Activated naive CD4-positive, alpha-beta T cell treated with anti-CD3 and anti-CD28 coated beads, Interleukin-2, amount 50 U/mL, for 24 hours (primary cell): ENCODE data around the gene MAP3K19.
A peak's percentile ranks its signal among the peaks of the same experiment; 100 is the strongest.

Experiments used
- H3K27ac Mint-ChIP-seq: one replicate; pipeline ENCODE4 v1.8.0; 2021; ENCODE audit warnings: mild to moderate bottlenecking, mixed read lengths
- H3K27me3 Mint-ChIP-seq: one replicate; pipeline ENCODE4 v1.8.0; 2021; ENCODE audit warnings: mixed read lengths
- H3K36me3 Mint-ChIP-seq: one replicate; pipeline ENCODE4 v1.8.0; 2021; ENCODE audit warnings: mixed read lengths
- H3K4me1 Mint-ChIP-seq: one replicate; pipeline ENCODE4 v1.8.0; 2021; ENCODE audit warnings: mixed read lengths
- H3K4me3 Mint-ChIP-seq: one replicate; pipeline ENCODE4 v1.8.0; 2021; ENCODE audit warnings: mild to moderate bottlenecking, mixed read lengths
- H3K9me3 Mint-ChIP-seq: one replicate; pipeline ENCODE4 v1.8.0; 2021; ENCODE audit warnings: mixed read lengths

The MAP3K19 gene

GRCh38 chr2:135023886-135024485, 23.3 kb downstream of the MAP3K19 start:
- H3K27me3 Mint-ChIP-seq: no peaks in the 10 kb centered on the region
- no peaks in the 10 kb centered on the region for H3K9me3 Mint-ChIP-seq
- H3K4me3 Mint-ChIP-seq: no peak overlapping the region
- peaks cover 22% of the 10 kb centered on the region for H3K4me1 Mint-ChIP-seq
- H3K36me3 Mint-ChIP-seq: no peaks in the 10 kb centered on the region
- H3K27ac Mint-ChIP-seq: no peak overlapping the region

DNA sequence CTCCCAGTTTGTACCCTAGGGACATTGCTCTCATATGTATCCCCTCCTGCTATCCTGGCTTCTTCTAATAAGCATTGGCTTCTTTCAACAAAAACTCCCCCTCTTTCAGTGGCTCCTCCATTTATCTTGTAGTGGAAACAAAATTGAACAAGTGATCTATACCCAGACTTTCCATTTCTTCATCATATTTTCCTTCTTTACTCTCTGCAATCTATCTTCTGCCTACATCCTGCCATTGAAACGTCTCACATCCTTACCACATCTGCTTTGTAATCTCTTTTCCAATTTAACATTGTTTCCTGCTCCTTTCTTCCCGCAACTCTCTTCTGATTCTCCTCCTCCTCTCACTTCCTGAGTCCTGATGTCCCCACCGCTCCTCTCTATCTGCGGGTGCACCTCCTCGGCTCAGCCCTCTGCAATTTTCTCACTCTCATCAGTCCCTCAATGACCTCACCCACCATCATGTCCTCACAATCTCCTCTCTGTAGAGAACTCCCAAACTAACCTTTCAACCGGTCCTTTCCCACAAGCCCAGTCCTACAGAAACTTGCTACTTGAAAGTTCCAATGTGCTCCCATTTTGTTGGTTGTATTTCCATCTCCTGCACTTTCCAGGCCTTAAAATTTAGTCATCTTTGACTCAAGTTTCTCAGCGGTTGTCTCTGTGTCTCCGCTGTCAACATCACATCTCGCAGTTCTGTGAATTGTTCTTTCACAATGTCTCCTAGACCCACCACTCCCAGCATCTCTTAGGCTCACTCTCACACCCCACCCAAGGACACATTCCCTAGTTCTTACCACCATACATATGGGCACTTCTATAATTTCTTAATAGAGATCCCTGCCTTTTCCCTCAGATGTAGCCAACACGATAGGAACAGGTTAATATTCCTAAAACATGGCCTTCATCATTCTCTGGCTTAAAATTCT, 24.0 kb downstream of the MAP3K19 start:
- Mint-ChIP-seq H3K27me3 (no peaks in the 10 kb centered on the region), H3K4me1 (peaks cover 22% of the 10 kb centered on the region), H3K27ac (peak overlapping the region; percentile 60), H3K4me3 (no peak overlapping the region), H3K36me3 (no peaks in the 10 kb centered on the region), H3K9me3 (no peaks in the 10 kb centered on the region)

GRCh38 chr2:135021618-135022017, 25.6 kb downstream of the MAP3K19 start:
- Mint-ChIP-seq H3K36me3 (peaks cover 1% of the 10 kb centered on the region), H3K9me3 (peaks cover 5% of the 10 kb centered on the region), H3K4me3 (no peak overlapping the region), H3K27me3 (no peaks in the 10 kb centered on the region), H3K27ac (peak overlapping the region; percentile 3), H3K4me1 (peaks cover 22% of the 10 kb centered on the region)

GRCh38 chr2:135011633-135012032, 35.6 kb downstream of the MAP3K19 start:
- H3K4me3 Mint-ChIP-seq: no peak overlapping the region
- H3K9me3 Mint-ChIP-seq: peaks cover under 1% of the 10 kb centered on the region
- H3K4me1 Mint-ChIP-seq: no peaks in the 10 kb centered on the region
- H3K36me3 Mint-ChIP-seq: no peaks in the 10 kb centered on the region
- H3K27me3 Mint-ChIP-seq: no peaks in the 10 kb centered on the region
- H3K27ac Mint-ChIP-seq: no peak overlapping the region

DNA sequence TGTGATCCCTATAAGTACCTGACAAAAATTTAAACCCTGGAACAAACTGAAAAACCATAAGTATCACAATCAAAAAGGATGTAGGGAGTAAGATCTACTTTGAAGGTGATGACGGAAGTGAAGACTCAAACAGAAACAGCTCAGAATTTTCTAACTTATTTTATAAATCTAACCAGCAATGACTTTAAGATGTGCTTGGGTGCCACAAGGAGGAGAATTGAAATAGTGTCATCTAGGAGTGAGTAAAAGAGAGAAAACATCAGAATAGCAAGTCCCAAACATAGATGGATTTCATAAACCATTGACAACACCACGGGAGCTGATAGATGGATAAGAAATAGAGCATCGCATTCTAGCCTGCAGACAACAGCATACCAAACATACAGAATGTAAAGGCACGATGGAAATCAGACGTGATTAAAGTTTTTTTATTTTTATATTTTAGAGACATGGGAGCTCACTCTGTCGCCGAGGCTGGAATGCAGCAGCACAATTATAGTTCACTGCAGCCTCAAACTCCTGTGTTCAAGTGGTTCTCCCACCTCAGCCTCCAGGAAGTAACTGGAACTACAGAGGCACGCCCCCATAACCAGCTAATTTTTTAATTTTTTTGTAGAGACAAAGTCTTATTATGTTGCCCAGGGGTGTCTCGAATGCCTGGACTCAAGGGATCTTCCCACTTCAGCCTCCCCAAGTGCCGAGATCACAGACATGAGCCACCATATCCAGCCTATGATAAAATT, 36.9 kb downstream of the MAP3K19 start:
- Mint-ChIP-seq H3K9me3 (no peaks in the 10 kb centered on the region), H3K4me1 (no peaks in the 10 kb centered on the region), H3K27ac (no peak overlapping the region), H3K36me3 (no peaks in the 10 kb centered on the region), H3K27me3 (no peaks in the 10 kb centered on the region), H3K4me3 (no peak overlapping the region)

DNA sequence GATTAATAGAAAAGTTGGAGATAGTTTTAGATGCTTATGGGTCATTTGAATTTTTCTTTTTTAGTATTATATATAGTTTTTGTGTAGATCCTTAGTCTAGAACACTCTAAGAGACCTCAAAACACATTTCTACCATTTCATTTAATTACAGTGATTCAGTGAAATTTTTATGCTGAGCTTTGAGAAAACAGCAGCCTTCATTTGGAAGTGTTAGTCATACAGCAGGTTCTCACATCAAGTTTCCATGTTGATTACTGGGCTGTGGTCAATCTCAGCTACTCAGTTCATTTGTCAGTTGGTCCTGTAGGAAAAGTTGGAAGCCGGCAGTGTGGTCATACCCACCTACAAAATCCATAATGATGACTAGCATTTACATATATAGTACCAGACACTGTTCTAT, 37.9 kb downstream of the MAP3K19 start:
- H3K27me3 Mint-ChIP-seq: peaks cover under 1% of the 10 kb centered on the region
- no peak overlapping the region for H3K27ac Mint-ChIP-seq
- H3K36me3 Mint-ChIP-seq: no peaks in the 10 kb centered on the region
- no peak overlapping the region for H3K4me3 Mint-ChIP-seq
- no peaks in the 10 kb centered on the region for H3K9me3 Mint-ChIP-seq
- peaks cover 3% of the 10 kb centered on the region for H3K4me1 Mint-ChIP-seq

DNA sequence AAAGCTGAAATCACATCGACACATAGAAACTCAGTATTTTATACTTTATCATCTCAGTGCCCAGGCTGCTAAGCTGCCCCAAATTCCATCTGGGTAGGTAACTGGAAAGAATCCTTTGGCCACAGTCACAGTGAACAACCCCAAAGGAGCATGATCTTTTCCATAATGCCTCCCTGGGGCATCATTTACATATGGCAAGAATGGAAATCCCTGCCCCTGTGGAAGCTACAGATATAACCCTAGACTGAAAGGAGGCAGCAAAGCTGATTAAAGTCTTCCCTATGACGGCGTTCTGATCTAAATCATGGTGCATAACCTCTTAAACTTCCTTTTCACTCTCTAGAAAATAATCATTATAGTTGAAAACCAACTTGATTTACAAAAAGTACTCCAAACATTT, 41.5 kb downstream of the MAP3K19 start:
- Mint-ChIP-seq H3K4me3 (no peak overlapping the region), H3K27ac (no peak overlapping the region), H3K36me3 (no peaks in the 10 kb centered on the region), H3K27me3 (peaks cover 2% of the 10 kb centered on the region), H3K9me3 (no peaks in the 10 kb centered on the region), H3K4me1 (peaks cover 6% of the 10 kb centered on the region)

DNA sequence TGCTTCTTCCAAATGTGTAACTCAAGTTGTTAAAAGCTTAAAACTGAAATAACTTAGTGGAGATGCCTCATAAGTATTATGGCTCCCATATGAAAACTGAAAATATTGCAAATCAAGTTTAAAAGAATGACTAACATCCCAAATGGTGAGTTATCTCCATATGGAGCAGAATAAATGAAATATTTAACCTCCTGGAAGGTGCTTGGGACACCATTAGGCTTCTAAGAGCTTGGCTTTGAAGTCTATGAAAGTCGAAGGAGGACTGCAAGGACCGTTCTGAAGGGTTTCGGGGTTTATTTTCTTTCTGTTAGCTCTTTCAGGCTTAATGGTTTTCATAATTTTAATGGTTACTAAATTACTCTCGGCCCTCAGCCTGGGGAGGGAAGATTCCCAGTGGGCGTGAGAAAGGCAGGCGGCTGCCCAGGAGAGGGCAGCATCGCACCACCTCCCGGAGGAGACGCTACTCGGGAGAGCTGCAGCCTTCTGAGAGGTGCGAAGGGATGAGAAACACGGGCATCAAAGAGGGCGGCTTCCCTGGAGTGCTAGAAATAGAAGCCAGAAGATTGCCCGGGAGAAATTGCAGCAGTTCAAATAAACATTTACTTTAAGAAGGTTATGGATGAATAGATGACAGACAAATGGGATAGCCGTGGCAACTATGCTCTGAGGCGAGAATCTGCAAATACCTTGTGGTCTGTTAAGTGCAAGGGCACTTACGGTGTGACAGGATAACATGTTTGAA, 43.1 kb downstream of the MAP3K19 start:
- H3K9me3 Mint-ChIP-seq: no peaks in the 10 kb centered on the region
- no peaks in the 10 kb centered on the region for H3K36me3 Mint-ChIP-seq
- no peak overlapping the region for H3K27ac Mint-ChIP-seq
- H3K4me3 Mint-ChIP-seq: peak overlapping the region; percentile 15
- peaks cover 6% of the 10 kb centered on the region for H3K4me1 Mint-ChIP-seq
- peaks cover 2% of the 10 kb centered on the region for H3K27me3 Mint-ChIP-seq

- Mint-ChIP-seq H3K27ac (no peak overlapping the region), H3K27me3 (peaks cover 2% of the 10 kb centered on the region), H3K9me3 (no peaks in the 10 kb centered on the region), H3K36me3 (no peaks in the 10 kb centered on the region), H3K4me1 (peaks cover 6% of the 10 kb centered on the region), H3K4me3 (no peak overlapping the region)
These were observed 44.4 kb downstream of the MAP3K19 start for GRCh38 chr2:135002836-135003235.

GRCh38 chr2:134999521-134999920, 47.7 kb downstream of the MAP3K19 start:
- no peaks in the 10 kb centered on the region for H3K9me3 Mint-ChIP-seq

DNA sequence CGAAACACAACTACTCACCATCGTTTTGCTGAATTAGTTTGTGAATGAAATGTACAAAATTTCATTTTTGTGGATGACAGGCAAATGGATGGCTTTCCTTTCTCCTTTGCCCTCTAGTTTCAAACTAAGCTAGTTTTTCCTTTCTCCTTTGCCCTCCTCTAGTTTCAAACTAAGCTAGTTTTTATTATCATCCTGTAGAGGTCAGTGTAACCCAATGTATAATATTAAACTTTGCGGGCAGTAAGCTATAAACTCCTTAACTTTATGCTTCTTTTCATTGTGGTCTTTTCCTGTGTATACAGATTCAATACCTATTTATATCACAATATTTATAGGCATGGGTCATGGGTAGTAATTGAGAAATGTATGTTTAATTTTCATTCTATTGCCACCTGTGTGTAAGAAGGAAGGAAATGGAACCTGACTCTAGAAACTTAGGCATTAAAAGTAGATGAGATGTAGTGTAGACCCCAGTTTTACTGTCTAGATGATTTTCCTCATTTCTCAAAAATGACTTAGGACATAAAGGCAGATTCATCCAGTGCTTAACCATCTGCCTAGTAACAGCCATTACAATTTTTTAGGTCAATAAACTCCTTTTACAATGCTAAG, 58.1 kb downstream of the MAP3K19 start:
- Mint-ChIP-seq H3K36me3 (no peaks in the 10 kb centered on the region), H3K4me3 (no peak overlapping the region), H3K27ac (no peak overlapping the region), H3K4me1 (no peaks in the 10 kb centered on the region), H3K9me3 (peaks cover 2% of the 10 kb centered on the region), H3K27me3 (peaks cover 2% of the 10 kb centered on the region)

More at GRCh38 chr2:134999521-134999920, 47.7 kb downstream of the MAP3K19 start:
- H3K36me3 Mint-ChIP-seq: no peaks in the 10 kb centered on the region
- H3K4me1 Mint-ChIP-seq: peaks cover 5% of the 10 kb centered on the region
- H3K27ac Mint-ChIP-seq: no peak overlapping the region
- peaks cover 2% of the 10 kb centered on the region for H3K27me3 Mint-ChIP-seq
- H3K4me3 Mint-ChIP-seq: no peak overlapping the region

DNA sequence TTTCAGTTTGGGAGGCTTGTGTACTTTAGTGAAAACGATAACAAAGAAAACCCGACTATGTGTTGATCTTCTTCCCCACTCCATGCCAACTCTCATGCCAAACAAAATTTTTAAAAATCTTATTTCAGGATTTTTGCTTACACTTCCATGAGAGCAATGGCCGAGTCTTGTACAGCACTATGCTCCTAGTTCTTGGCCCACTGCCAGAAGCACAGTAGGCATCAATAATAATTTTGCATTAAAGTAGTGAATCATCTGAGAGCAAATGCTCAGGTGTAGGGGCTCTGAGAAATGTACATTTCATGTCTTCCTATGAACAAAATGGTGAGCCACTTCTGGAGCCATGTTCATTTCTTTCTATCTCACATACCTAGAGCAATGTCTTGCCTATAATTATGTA, 62.2 kb downstream of the MAP3K19 start:
- Mint-ChIP-seq H3K27ac (no peak overlapping the region), H3K27me3 (no peaks in the 10 kb centered on the region), H3K4me3 (no peak overlapping the region), H3K36me3 (no peaks in the 10 kb centered on the region), H3K9me3 (peaks cover 4% of the 10 kb centered on the region), H3K4me1 (no peaks in the 10 kb centered on the region)

GRCh38 chr2:134982603-134983002, 64.6 kb downstream of the MAP3K19 start:
- H3K4me1 Mint-ChIP-seq: no peaks in the 10 kb centered on the region
- no peak overlapping the region for H3K27ac Mint-ChIP-seq
- no peaks in the 10 kb centered on the region for H3K27me3 Mint-ChIP-seq
- H3K9me3 Mint-ChIP-seq: peaks cover 4% of the 10 kb centered on the region
- no peak overlapping the region for H3K4me3 Mint-ChIP-seq
- peaks cover 2% of the 10 kb centered on the region for H3K36me3 Mint-ChIP-seq

DNA sequence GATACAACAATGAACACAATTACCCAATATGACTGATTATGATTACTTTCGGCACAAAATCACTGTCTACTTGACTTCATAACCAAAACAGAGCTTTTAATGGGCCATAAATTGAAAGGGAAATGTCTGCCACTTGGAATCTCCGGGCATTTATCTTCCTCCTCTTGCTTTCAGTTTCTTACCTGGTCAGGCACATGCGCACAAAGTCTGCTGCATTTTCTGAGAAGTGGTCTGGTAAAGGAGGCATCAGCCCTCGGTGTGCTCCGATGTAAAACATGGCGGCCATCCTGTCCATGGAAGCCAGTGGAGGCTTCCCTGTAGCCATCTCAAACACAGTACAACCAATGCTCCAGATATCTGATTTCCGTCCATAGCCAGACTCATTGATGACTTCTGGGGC, 66.6 kb downstream of the MAP3K19 start:
- H3K27me3 Mint-ChIP-seq: no peaks in the 10 kb centered on the region
- no peak overlapping the region for H3K4me3 Mint-ChIP-seq
- H3K36me3 Mint-ChIP-seq: peaks cover 2% of the 10 kb centered on the region
- no peak overlapping the region for H3K27ac Mint-ChIP-seq
- no peaks in the 10 kb centered on the region for H3K4me1 Mint-ChIP-seq
- peaks cover 4% of the 10 kb centered on the region for H3K9me3 Mint-ChIP-seq

GRCh38 chr2:134979221-134979620, 68.0 kb downstream of the MAP3K19 start:
- peaks cover 10% of the 10 kb centered on the region for H3K9me3 Mint-ChIP-seq
- H3K27me3 Mint-ChIP-seq: no peaks in the 10 kb centered on the region
- H3K4me3 Mint-ChIP-seq: no peak overlapping the region
- H3K27ac Mint-ChIP-seq: no peak overlapping the region
- peaks cover 7% of the 10 kb centered on the region for H3K36me3 Mint-ChIP-seq
- no peaks in the 10 kb centered on the region for H3K4me1 Mint-ChIP-seq
